ENCODE results near the gene CERS6. TPM values are rescaled to one million over a fixed set of nuclear protein-coding genes. Genes with fewer than 3 reads are reported as not detected.

The CERS6 gene
- total RNA-seq, 4 donors from 2014 or later, result 25.9 to 57.2 (median 35.8) TPM

DNA sequence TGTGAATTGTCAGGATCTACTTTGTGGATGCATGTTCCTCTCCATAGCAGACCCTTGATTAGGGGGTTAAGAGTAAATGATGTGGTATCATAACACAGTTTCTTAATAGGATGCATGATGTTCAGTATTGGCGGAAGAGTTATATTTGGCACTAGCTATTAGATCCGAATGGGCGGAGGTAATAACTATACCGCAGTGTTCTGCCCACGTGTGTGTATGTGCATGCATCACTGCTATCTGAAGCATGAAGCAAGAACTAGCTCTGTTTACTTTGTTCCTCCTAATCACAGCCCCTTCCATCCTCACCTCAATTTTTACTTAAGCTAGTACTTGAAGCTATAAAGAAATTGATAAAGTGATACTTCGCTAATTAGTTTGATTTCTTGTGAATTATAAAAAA, 186.8 kb downstream of the CERS6 start:
- ATAC-seq (ENCODE audit: low FRiP score) (no peak), DNase-seq (ENCODE audit: low spot score) (no peak)
- TF ChIP-seq, protein P1, sequence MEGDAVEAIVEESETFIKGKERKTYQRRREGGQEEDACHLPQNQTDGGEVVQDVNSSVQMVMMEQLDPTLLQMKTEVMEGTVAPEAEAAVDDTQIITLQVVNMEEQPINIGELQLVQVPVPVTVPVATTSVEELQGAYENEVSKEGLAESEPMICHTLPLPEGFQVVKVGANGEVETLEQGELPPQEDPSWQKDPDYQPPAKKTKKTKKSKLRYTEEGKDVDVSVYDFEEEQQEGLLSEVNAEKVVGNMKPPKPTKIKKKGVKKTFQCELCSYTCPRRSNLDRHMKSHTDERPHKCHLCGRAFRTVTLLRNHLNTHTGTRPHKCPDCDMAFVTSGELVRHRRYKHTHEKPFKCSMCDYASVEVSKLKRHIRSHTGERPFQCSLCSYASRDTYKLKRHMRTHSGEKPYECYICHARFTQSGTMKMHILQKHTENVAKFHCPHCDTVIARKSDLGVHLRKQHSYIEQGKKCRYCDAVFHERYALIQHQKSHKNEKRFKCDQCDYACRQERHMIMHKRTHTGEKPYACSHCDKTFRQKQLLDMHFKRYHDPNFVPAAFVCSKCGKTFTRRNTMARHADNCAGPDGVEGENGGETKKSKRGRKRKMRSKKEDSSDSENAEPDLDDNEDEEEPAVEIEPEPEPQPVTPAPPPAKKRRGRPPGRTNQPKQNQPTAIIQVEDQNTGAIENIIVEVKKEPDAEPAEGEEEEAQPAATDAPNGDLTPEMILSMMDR (IDR thresholded peaks at IDR 0.05), result no peak

DNA sequence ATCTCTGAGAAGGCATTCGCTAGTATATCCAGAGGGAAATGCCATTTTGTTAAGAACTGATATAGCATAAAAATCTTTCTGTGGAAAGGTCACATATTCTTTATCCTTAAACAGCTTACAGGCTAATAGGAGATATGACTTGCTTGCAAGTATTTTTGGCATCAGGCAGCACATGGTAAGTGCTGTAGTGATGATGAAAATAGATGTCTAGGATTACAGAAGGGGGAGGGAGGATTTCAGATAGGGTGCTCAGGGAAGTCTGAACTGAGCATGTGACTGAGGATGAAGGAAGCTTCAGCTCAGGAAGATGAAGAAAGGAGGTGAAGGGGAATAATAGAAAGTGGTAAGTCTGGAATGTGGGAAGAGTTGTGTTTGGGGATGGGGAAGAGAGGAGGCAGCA, 187.9 kb downstream of the CERS6 start:
- ATAC-seq (ENCODE audit: low FRiP score) (no peak), DNase-seq (ENCODE audit: low spot score) (no peak)
- TF ChIP-seq, protein P1 (IDR thresholded peaks at IDR 0.05), result no peak

DNA sequence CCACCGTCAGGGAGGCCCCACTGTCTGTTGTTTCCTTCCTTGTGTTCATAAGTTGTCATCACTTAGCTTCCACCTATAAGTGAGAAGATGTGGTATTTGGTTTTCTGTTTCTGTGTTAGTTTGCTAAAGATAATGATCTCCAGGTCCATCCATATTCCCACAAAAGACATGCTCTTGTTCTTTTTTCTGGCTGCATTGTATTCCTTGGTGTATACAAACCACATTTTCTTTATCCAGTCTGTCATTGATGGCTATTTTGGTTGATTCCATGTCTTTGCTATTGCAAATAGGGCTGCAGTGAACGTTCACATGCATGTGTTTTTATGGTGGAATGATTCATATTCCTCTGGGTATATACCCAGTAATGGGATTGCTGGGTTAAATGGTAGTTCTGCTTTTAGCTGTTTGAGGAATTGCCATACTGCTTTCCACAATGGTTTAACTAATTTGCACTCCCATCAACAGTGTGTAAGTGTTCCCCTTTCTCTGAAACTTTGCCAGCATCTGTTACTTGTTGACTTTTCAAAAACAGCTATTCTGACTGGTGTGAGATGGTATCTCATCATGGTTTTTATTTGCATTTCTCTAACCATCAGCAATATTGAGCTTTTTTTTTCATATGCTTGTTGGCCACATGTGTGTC, 189.7 kb downstream of the CERS6 start:
- DNase-seq (ENCODE audit: low spot score) (no peak), ATAC-seq (ENCODE audit: low FRiP score) (no peak)
- TF ChIP-seq, protein P1 (IDR thresholded peaks at IDR 0.05), result no peak

DNA sequence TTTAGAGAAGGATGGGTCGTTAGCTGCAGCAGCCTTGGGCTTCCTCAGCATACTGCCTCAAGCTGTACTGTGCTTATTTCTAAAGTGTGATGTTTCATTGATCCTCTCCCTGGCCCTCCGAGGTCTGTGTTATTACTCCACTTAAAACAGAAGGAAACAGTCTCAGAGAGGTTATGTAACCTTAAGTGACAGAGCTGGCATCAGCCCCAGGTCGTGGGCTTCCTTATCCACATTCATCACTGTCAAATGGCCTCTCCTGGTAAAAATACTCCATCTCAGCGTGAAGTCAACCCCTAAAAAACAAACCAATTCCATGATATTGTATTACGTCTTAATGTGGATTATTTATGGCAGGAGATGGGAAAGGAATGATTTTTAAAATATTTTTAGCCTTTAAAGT, 193.0 kb downstream of the CERS6 start:
- ATAC-seq (ENCODE audit: low FRiP score), result no peak
- DNase-seq (ENCODE audit: low spot score), result no peak

DNA sequence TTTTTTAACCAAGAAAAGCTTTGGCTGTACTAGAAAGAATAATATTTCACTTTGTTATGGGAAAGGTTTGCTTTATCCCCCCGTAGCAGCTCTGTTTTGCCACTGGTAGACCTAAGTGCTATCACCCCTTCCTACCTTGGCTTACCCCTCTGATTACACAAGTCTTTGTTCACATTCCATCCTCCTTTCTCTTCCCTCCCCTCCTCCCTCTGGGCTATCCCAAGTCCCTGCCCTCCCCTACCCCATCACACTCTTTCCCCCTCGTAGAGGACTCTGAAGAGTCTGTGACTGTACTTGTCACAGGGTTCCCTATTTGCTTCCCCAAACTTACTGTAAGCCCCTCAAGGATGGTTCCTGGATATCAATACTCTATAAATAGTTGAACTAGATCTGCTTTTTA, 193.5 kb downstream of the CERS6 start:
- no peak for ATAC-seq (ENCODE audit: low FRiP score)

More for the DNA sequence above, 193.0 kb downstream of the CERS6 start:
- TF ChIP-seq, protein P1 (IDR thresholded peaks at IDR 0.05), result no peak

DNA sequence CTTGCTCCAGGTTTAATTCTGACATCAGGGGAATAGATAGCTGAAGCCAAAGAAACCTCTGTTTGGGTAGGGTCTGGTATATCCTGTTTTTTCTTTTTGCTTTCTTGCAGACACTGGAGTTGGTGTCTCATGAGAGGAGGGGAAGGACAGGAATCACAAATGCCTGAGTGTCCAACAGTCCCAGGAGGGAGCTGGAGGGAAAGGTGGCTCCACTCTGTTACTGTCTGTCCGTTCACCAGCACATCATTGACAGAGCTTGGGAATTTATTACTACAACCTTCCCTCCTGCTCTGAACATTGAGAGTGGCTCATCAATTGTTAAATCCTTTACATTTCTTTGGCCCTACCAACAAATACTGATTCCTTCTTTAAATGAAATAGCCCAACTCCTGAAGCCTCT, 194.1 kb downstream of the CERS6 start:
- DNase-seq (ENCODE audit: low spot score) (no peak), ATAC-seq (ENCODE audit: low FRiP score) (no peak)
- TF ChIP-seq, protein P1 (IDR thresholded peaks at IDR 0.05), result no peak

More for the DNA sequence above, 193.5 kb downstream of the CERS6 start:
- TF ChIP-seq, protein P1 (IDR thresholded peaks at IDR 0.05), result no peak
- DNase-seq (ENCODE audit: low spot score), result no peak

DNA sequence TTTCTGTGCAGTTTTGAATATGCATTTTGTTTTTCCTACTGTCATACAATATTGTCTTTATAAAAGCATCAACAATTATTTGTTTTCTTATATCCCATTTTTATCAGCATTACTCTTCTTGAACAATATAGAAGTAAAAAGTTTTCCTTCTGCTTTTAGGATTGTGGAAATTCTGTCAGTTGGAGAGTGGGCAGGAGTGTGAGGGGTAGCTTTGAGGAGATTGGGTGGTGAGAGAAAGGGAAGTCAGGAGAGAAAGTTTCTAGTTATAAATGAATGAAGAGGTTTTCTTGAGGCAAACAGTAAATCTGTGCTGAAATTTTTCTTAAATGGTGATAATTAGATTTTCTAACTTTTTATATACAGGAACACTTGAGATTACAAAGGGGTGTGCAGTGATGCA, 194.7 kb downstream of the CERS6 start:
- no peak for DNase-seq (ENCODE audit: low spot score)
- TF ChIP-seq, protein P1 (IDR thresholded peaks at IDR 0.05), result no peak
- no peak for ATAC-seq (ENCODE audit: low FRiP score)
